NK-92 treated with Interleukin-12 subunit alpha and Interleukin-12 subunit beta, amount 100 ng/mL, for 24 hours (cell line): ENCODE measurements around the gene RRM1.
"Not testable (repeated sequence)": the region's sequence is repeated elsewhere in the genome, so short reads cannot be mapped to it uniquely, and the experiment has no call there.

Experiments used
- DNase-seq: peaks from one replicate; lab custom pipeline; 2025; lab: John Stamatoyannopoulos, UW

The RRM1 gene

DNA sequence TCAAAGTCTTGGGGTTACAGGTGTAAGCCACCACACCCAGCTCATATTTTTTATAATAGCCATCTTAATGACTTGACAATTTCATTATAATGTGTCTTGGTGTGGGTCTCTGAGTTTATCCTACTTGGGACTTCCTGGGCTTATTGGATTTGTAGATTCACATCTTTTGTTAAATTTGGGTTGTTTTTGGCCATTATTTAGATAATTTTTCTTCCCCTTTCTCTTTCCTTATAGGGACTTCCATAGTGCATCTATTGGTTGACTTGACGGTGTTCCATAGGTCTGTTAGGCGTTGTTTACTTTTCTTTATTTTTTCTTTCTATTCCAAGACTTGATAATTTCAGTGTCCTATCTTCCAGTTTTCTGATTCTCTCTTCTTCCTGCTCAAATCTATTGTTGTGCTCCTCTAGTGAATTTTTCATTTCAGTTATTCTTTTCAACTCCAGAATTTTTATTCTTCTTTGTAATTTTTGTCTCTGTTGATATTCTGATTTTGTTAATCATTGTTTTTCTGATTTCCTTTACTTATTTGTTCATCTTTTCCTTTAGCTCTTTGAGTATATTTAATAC, 45.6 kb downstream of the RRM1 start:
- DNase-seq = no peak

DNA sequence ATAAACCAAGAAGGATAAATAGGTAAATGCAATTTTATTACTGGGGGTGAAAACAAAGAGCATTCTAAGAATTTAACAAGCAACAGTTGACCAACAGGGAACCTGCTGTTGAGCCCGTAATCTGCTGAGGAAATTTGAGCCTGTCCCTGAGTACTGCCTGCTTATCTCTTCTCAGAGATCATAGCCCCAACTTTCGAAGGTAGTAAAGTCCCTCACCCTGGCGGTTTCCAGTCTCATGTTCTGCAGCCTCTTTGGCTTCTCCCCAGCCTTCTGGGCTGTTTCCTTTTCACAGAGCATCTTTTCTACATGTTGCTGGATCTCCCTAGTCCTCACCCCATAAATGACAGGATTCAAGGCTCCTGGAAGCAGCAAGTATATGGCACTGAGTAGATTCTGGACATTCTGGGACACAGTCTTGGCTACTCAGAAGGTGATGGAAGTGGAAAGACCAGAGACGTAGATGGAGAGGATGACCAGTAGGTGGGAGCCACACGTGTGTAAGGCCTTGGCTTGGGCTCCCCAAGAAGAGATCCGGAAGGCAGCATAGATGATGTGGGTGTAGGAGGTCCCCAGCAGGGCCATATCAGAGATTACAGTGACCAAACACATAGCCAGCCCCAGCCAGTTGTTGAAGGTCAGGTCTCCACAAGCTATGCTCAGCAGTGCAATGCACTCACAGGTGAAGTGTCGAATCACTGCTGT, 51.6 kb downstream of the RRM1 start:
- DNase-seq = no peak

DNA sequence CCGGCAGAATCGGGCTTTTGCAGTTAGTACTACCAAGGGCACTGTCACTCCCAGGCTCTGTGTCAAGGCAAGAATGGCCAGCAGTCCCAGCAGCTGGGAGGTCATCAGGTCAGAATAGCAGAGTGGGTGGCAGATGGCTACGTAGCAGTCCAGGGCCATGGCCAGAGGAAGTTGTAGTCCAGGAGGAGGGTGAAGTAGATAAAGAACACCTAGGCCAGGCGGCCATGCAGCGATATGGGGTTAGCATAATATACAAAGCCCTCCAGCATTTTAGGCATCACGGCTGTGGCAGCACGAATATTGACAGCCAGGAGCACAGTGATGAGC, 52.1 kb downstream of the RRM1 start:
- no peak for DNase-seq

DNA sequence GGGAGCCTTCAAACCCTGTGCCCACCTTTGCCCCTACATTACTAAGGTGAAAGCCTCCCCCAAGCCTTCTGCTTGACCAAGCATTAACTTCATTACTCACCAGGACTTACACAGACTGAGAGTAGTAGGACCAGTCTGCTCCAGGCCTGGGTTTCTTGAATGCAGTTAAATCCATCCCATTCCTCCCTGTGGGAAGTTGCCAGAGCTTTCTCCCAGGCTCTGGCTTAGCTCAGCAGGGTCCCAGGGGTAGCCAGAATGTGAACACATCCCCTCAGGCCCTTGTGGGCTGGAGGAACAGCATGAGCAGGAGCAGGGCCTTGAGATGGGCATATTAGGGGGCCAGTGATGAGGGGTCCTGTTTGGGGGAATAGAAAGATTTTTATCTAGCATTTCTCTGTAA, 59.9 kb downstream of the RRM1 start:
- no peak for DNase-seq

DNA sequence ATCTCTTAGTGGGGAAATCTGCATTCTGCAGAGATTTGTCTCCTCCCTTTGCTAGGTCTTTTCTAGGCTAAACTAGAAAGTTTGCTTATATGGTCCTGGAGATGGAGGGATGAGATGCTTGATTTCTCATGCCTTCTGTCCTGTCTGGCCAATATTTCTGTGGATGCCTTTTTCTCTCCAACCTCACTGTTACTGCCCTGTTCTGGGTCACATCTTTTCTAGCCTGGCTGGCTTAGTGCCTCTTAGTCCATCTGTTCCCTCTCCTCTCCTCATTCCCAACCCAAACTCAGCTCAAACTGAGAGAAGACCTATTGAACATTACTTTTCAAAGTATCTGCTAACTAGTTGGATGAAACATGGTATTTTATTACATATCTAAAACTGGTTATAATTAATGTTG, 62.0 kb downstream of the RRM1 start:
- no peak for DNase-seq

DNA sequence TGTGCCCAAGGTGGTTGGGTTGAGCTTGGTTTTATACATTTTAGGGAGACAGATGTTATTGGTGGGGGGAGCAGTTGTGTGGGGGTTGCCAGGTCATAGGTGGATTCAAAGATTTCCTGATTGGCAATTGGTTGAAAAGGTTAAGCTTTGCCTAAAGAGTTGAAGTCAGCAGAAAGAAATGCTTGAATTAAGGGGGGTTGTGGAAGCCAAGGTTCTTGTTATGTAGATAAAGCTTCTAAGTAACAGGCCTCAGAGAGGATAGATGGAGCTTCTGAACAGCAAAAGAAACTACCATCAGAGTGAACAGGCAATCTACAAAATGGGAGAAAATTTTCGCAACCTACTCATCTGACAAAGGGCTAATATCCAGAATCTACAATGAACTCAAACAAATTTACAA, 64.2 kb downstream of the RRM1 start:
- not testable (repeated sequence) for DNase-seq

DNA sequence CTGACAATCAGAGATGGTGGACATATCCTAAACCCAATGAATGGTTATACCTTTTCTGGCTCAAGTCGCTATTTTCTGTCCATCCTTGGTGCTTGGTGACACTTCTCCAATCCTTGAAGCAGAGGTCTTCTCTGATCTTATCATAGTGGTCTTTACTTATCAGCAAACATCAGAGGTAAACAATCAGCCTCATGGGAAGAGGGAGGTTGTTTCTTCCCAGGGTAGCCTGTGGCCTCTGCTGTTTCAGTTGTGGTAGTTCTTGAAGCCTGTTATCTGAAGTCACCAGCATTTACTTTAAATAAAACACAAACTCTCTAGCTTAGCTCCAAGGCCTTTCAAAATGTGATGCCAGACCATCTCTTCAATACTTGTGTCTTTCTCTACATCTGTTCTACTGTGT, 66.7 kb downstream of the RRM1 start:
- DNase-seq = no peak

DNA sequence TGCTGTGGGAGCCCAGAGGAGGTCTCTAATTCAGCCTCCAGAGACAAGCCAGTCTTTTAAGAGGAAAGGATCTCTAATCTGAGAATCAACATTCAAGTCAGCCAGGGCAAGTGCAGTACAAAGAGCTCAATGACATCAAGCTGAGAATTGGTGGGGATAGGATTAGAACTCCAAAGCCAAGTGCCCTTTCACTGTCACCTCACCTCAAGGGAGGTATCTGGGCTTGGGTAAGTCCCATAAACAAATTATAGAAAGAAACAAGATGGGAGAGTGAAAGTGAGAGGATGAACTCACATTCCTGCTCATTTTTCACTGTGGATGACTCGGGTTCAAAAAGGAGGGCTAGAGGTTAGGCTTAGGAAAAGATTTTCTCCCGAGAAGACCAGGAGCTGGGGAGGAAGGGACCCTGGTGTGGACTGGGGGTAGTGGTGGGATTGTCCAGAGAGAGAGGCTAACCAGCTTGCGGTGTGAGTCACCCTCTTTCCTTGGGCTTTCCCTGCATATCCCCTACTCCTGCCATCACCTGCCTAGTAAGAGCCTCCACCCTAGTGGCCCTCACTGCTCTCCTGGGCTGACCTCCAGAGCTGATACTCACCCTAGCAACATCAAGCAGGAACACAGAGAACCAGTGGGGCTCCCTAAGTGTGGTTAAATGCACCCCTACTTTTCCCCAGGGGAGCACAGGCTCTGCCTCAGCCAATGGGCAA, 70.4 kb downstream of the RRM1 start:
- no peak for DNase-seq

DNA sequence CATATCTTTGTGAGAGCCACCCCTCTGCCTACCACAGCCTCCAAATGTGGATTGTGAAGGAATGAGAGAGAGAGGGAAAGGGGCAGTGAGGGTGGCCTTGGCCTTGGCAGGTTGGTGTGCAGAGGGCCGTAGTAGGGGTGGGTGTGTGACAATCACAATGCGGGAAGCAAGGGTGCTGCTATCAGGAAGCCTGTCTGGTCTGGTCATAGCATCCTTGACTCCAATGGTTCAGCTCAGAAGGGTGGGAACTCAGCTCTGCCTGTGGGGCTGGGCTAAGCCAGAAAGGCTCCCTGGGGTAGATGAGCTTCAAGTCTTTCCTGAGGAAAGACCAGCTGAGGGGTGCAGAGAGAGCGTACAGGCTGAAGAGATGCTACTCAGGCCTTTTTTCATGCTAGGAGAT, 72.7 kb downstream of the RRM1 start:
- no peak for DNase-seq

DNA sequence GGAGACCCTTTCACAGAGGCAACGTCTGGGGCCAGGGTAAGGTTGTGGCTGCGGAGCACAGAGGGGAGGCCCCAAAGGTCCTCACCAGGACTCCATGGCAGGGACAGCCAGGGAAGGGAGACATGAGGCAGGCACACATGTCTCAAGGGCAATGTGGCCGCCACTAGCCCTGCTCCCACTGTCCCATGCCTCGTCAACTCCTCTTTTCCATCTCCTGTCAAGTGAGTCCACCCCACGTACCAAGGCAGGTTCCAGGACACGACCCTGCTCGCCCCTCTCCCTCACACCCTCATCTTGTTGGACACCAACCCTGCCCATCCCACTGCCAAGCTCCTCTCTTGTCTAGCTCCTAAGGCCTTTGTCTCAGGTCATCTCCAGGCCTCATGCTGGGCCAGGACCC, 73.2 kb downstream of the RRM1 start:
- DNase-seq = no peak

DNA sequence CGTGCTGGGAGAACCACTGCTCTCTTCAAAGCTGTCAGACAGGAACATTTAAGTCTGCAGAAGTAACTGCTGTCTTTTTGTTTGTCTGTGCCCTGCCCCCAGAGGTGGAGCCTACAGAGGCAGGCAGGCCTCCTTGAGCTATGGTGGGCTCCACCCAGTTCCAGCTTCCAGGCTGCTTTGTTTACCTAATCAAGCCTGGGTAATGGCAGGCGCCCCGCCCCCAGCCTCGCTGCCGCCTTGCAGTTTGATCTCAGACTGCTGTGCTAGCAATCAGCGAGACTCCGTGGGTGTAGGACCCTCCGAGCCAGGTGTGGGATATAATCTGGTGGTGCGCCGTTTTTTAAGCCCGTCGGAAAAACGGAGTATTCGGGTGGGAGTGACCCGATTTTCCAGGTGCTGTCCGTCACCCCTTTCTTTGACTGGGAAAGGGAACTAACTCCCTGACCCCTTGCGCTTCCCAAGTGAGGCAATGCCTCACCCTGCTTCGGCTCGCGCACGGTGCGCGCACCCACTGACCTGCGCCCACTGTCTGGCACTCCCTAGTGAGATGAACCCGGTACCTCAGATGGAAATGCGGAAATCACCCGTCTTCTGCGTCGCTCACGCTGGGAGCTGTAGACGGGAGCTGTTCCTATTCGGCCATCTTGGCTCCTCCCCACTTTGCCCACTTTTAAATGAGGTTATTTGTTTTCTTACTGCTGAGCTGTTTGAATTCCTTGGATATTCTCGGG, 81.2 kb downstream of the RRM1 start:
- not testable (repeated sequence) for DNase-seq

DNA sequence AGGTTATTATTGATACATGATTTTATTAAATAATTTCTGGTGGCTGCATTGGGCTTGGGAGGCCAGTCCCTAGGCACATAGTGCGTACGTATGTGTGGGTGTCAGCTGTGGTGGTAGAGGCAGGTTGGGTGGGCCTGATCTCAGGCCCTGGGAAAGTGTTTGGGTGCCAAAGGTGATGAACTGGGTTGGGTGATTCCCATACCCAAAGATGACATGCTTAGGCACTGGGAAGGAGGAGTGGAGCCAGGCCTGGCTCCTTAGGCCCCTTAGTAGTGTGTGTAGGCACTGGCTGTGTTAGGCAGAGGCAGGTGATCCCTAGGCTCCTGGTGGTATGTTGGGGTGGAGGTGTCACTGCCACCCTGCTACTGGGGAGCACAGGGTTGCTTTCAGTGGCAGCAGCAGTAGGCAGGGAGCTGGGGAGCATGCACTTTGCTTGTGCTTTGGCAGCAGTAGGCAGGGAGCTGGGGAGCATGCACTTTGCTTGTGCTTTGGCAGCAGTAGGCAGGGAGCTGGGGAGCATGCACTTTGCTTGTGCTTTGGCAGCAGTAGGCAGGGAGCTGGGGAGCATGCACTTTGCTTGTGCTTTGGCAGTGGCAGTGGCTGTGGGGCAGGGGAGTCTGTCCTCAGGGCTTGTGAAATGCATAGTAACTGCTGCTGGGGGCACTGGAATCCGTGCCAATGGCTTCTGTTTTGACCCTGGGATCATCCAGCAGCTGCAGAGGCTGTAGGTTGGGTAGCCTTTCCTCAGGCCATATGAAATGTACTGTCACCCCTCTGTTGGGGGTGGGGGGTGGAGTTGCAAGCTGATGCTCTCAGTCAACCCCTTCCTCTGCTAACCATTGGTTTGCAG, 84.4 kb downstream of the RRM1 start:
- no peak for DNase-seq

DNA sequence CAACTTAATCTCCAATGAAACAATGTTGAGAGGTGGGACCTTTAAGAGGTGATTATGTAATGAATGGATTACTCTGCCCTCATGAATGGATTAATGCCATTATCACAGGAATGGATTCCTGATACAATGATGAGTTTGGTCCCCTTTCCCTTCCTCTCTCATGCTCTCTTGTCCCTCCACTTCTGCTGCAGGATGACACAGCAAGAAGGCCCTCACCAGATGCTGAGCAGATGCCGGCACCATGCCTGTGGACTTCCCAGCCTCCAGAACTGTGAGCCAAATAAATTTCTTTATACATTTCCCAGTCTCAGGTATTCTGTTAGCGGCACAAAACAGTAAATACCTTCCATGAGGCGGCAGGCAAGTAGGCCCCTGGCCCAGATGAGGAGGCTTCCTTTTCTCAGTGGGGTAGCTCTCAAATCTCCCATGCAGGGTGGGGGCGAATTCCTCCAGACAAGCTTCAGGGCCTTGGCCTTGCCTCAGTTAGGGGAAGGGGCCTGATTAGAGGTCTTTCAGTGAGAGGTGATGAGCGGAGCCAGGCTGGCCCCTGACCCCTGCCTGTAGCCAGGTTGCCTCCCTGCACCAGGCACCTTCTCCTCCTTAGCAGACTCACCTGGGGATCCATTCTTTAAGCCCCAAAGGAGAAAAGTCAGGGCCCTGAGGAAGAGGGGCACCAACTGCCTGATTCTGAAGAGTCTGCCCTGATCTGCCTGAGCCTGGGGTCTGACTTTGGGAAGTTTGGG, 86.0 kb downstream of the RRM1 start:
- no peak for DNase-seq

DNA sequence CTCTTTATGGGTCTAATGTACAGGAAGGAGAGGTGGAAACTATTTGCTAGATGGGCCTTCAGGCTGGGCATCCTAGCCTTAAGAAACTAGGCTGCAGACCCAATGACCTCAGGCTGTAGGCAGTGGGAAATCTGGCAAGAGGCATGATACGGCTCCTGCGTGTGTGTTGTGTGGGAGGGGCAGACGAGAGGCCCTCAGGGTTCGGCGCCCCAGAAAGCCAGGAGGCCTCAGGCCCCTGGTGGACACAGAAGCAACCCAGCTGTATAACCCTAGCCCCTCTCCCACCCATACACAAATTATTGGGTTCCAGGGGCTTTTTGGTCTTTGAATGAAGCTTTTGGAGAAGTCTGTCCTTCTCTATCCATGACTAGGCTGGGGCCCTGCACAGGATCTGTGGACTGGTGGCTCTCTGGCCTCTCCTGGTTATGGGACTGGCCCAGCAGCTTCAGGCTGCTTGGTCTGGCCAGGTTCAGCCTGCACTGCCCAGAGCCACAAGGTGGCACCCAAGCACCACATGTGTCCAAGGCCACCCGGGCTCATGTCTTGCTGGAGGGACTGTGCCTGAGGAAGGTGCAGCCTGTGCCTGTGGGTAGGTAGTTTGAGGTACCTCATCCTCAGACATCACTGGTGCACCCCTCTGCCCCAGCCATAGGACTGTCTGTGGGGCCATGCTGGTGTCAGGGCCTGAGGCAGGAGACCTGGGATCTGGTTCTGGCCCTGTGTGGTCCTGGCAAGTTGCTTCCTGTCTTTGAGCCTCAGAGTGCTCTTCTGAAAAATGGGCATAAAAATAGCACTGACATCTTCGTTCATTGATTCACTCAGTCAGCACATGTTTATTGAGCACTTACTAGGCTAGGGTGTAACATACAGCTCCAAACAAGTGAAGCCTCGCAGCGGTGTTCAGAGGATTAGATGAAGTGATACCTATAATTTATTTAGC, 87.5 kb downstream of the RRM1 start:
- DNase-seq = peak; percentile 39

DNA sequence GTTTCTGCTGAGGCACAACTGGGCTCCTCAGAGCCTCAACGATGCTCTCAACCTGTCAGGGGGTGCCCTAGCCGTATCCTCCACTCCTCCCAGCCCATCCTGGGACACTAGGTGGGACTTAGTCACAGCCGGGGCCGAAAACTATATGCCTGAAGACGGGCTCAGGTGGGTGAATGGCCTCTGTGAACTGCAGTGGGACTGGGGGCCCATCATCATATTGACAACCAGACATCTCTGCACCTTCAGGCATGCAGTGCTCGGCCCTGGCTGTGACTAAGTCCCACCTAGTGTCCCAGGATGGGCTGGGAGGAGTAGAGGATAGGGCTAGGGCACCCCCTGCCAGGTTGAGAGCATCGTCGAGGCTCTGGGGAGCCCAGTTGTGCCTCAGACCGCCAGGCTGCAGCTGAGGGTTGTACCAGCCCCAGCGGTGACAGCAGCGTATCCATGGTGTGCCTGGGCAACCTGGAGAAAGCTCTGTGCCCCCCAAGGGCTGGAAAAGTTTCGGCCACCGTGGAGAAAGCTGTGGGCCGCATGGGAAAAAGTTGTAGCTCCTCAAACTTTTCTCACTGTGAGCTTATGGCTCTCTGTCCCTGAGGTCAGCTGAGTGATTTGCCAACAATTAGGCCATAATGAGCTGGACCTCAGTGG, 88.9 kb downstream of the RRM1 start:
- no peak for DNase-seq

DNA sequence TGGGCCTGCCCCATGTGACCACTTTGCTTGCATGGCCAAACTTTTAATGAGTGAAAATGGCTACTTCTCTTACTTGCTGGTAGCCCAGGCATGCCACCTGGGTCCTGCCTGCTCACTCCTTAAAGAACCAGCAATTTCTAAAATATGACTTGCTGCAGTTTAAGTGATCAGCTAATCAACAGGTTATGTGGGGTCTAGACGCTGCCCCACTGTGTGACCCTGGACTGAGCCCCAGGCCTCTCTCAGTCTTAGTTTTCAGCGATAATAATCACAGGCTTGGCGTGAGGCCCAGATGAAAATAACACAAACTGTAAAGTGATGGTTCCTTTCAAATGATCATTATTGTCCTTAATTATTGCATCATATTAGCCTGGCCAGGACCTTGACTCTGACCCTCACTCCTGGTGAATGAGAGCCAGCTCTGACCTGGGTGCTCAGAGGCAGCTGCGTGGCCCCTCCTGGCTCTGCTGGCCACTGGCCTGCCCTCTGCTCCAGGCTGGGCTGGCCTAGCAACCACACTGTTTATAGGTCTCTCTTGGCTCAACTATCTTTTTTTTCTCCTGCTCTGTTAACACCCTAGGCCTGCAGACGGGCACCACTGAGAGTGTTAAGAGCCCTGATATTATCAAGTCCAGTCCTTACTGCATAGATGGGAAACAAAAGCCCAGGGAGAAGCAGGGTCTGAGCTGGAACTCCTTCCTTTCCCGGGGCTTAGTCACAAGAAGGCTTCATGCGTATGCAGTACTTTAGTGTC, 89.7 kb downstream of the RRM1 start:
- no peak for DNase-seq

DNA sequence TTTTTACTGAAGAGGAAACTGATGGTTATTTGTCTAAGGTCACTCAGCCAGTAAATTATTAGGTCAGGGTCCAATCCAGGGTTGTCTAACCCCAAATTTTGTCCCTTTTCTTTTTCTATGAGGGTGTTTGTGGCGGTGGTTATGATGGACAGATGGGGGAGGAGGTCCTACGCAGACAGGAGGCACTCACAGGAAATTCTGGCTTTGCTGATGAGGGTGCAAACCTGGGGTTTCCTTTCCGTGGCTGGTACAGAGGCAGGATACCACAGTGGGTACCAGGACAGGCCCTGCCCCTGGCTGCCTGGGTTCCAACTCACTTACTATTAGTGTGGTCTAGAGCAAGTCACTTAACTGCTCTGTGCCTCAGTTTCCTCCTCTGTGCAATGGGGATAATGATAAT, 91.0 kb downstream of the RRM1 start:
- DNase-seq = no peak

DNA sequence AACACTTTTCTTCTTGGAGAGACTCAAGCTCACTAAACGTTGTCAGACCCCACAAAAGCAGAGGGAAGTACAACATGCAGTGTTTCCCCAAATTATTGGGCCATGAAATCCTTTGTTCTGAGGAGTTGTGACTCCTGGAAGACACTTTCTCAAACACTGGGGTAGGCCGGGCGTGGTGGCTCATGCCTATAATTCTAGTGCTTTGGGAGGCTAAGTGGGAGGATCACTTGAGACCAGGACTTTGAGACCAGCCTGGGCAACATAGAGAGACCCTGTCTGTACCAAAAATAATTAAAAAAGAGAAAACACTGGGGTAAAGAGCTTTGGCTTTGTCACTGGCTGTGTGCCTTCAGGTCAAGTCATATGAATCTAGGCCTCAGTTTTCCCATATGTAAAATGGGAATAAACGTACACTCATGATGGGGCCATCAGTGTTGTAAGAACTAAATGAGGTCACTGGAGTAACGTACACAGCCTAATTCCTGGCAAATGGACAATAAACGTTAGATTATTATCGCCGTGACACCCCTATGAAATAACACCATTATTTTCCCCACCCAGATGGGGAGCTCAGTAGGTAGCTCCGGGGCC, 92.0 kb downstream of the RRM1 start:
- DNase-seq = no peak
